Neuronal stem cell (in vitro differentiated cells): ENCODE results near the gene JAKMIP1.
A peak's percentile ranks its signal among the peaks of the same experiment; 100 is the strongest.

Experiments
- DNase-seq: peaks from one replicate; pipeline ENCODE4 v3.0.0-alpha.2; 2013; ENCODE audit warnings: low spot score
- H2AFZ ChIP-seq: one replicate; pipeline ENCODE4 v1.6.1; 2013; ENCODE audit warnings: mild to moderate bottlenecking, low read length, inconsistent platforms
- H2AK5ac ChIP-seq: 2 replicates; pipeline ENCODE4 v1.6.1; 2013; ENCODE audit warnings: low read depth, mild to moderate bottlenecking, inconsistent platforms, low read length, moderate library complexity, mixed read lengths
- H2BK120ac ChIP-seq: 2 replicates; pipeline ENCODE4 v1.6.1; 2013; ENCODE audit warnings: low read depth, mild to moderate bottlenecking, inconsistent platforms, low read length, moderate library complexity, mixed read lengths
- H2BK12ac ChIP-seq: one replicate; pipeline ENCODE4 v1.6.1; 2013; ENCODE audit warnings: low read length, inconsistent platforms
- H2BK15ac ChIP-seq: 2 replicates; pipeline ENCODE4 v1.6.1; 2013; ENCODE audit warnings: mild to moderate bottlenecking, low read length, inconsistent platforms, mixed read lengths
- H2BK5ac ChIP-seq: one replicate; pipeline ENCODE4 v1.6.1; 2013; ENCODE audit warnings: inconsistent platforms, mild to moderate bottlenecking, low read length, moderate library complexity
- H3K14ac ChIP-seq: one replicate; pipeline ENCODE4 v1.6.1; 2013; ENCODE audit warnings: low read length, inconsistent platforms
- H3K18ac ChIP-seq: 2 replicates; pipeline ENCODE4 v1.6.1; 2013; ENCODE audit warnings: low read length, inconsistent platforms
- H3K23ac ChIP-seq: 2 replicates; pipeline ENCODE4 v1.6.1; 2013; ENCODE audit warnings: low read depth, mild to moderate bottlenecking, mixed read lengths, low read length, inconsistent platforms; ENCODE audit not compliant: poor library complexity
- H3K27ac ChIP-seq: replicated peaks from 3 replicates; pipeline ENCODE4 v1.5.1; 2013; ENCODE audit warnings: low read length, inconsistent platforms
- H3K27me3 ChIP-seq, 3 experiments: 2 replicates each; pipeline ENCODE4 v1.6.1; 2013; ENCODE audit warnings: low read length in 3 of 3, mild to moderate bottlenecking in 2 of 3, inconsistent platforms in 1 of 3, low read depth in 1 of 3, mixed read lengths in 1 of 3, moderate library complexity in 1 of 3; ENCODE audit not compliant: control insufficient read depth in 3 of 3, insufficient read depth in 3 of 3
- H3K36me3 ChIP-seq, 2 donors: replicated peaks in 1 of 2; 2 replicates each; pipeline ENCODE4 v1.6.1; 2013; ENCODE audit warnings: low read length in 2 of 2; ENCODE audit not compliant: control insufficient read depth in 2 of 2, insufficient read depth in 2 of 2
- H3K4ac ChIP-seq: 2 replicates; pipeline ENCODE4 v1.6.1; 2013; ENCODE audit warnings: inconsistent platforms, mild to moderate bottlenecking, low read length, moderate library complexity
- H3K4me1 ChIP-seq, 2 donors: 1 replicate in 1 of 2; 2 replicates in 1 of 2; pipeline ENCODE4 v1.6.1; 2013; ENCODE audit warnings: low read length in 2 of 2, low read depth in 1 of 2; ENCODE audit not compliant: control insufficient read depth in 2 of 2, insufficient read depth in 1 of 2
- H3K4me2 ChIP-seq: one replicate; pipeline ENCODE4 v1.6.1; 2013; ENCODE audit warnings: mild to moderate bottlenecking, low read length, inconsistent platforms; ENCODE audit not compliant: insufficient read depth, poor library complexity, severe bottlenecking
- H3K4me3 ChIP-seq, 2 donors: 2 replicates each; pipeline ENCODE4 v1.5.1; 2013; ENCODE audit warnings: low read length in 2 of 2, mild to moderate bottlenecking in 2 of 2, inconsistent platforms in 1 of 2, moderate library complexity in 1 of 2
- H3K79me1 ChIP-seq: one replicate; pipeline ENCODE4 v1.6.1; 2013; ENCODE audit warnings: low read depth, mild to moderate bottlenecking, inconsistent platforms, low read length, moderate library complexity
- H3K9ac ChIP-seq: one replicate; pipeline ENCODE4 v1.6.1; 2013; ENCODE audit warnings: mild to moderate bottlenecking, low read depth, low read length, inconsistent platforms; ENCODE audit not compliant: poor library complexity
- H3K9me3 ChIP-seq, 2 donors: replicated peaks in 1 of 2; 2 replicates each; pipeline versions ENCODE3 to v1.6.1; 2013; ENCODE audit warnings: low read length in 2 of 2, mild to moderate bottlenecking in 2 of 2, inconsistent platforms in 1 of 2, low read depth in 1 of 2, mixed read lengths in 1 of 2, moderate library complexity in 1 of 2; ENCODE audit not compliant: control insufficient read depth in 2 of 2, insufficient read depth in 1 of 2
- H4K8ac ChIP-seq: one replicate; pipeline ENCODE4 v1.6.1; 2013; ENCODE audit warnings: low read depth, mild to moderate bottlenecking, inconsistent platforms, low read length, moderate library complexity
- H4K91ac ChIP-seq: one replicate; pipeline ENCODE4 v1.6.1; 2013; ENCODE audit warnings: low read length, low read depth, mild to moderate bottlenecking, inconsistent platforms; ENCODE audit not compliant: poor library complexity
- WGBS, 2 donors: extraction: QIAGEN DNeasy Blood & Tissue Kit; methylation state at CpG; one replicate each; pipeline ENCODE4 v1.1.7; 2013; ENCODE audit warnings: missing lambda C conversion rate in 2 of 2, mixed read lengths in 1 of 2; ENCODE audit not compliant: insufficient read length in 2 of 2, insufficient replicate concordance in 1 of 2; ENCODE audit errors: extremely low coverage in 2 of 2; 5-methylcytosine and 5-hydroxymethylcytosine counted together

The JAKMIP1 gene

DNA sequence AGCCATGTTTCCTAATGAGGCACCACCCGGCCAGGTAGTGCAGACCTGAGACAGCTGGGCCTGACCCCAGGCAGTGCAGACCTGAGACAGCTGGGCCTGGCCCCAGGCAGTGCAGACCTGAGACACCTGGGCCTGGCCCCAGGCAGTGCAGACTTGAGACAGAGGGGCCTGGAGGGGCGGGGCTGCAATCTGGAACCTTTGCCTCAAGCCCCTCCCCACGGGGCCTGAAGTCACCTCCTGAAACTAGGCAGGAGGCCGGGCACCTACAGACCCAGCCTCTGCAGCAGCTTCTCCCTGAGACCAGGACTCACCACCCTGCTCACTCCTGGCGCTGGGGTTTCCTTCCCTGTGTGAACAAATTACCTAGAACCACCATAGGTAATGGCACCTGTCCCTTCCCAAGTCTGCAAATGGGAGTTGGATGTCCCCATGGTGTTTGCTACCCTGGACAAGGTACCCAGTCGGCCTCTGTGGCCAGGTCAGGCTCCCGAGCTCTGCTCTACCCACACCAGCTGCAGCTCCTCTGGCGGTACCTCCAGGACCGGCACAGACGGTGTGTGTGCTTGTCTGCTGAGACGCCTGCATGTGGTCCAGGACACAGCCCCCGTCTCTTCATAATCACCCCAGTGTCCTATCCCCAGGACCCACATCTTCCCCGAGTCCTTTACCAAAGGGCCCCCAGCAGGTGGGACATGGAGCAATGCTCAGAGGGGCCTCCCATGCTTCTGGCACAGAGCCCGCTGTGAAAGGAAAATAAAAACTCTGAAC lies 129.0 kb downstream of the JAKMIP1 start:
- peaks cover 0 to 8% of the 10 kb centered on the region in 2 donors for H3K4me1 ChIP-seq
- H2BK12ac ChIP-seq = no peak overlapping the region
- H3K4me3 ChIP-seq = peak overlapping the region in 1 of 2 donors; percentile 43
- peak overlapping the region; percentile 38 for H3K18ac ChIP-seq
- H2AFZ ChIP-seq = no peak overlapping the region
- H3K9me3 ChIP-seq = no peaks in the 10 kb centered on the region
- H2BK120ac ChIP-seq = no peak overlapping the region
- no peak overlapping the region for H2BK15ac ChIP-seq
- no peak overlapping the region for H2BK5ac ChIP-seq
- no peak overlapping the region for H4K8ac ChIP-seq
- no peak overlapping the region for H3K4me2 ChIP-seq
- H3K14ac ChIP-seq = no peak overlapping the region
- no CpG with 5 or more reads among the region's 14 CpGs for WGBS, 2 donors
- no peak overlapping the region for H3K4ac ChIP-seq
- no peak overlapping the region for H3K27ac ChIP-seq
- H4K91ac ChIP-seq = no peak overlapping the region
- H3K9ac ChIP-seq = no peak overlapping the region
- no peaks in the 10 kb centered on the region for H3K36me3 ChIP-seq
- H2AK5ac ChIP-seq = peak overlapping the region; percentile 71
- no peaks in the 10 kb centered on the region for H3K79me1 ChIP-seq
- no peak for DNase-seq
- peaks cover 0 to 13% (median 0%) of the 10 kb centered on the region in 3 experiments for H3K27me3 ChIP-seq
- peak overlapping the region; percentile 16 for H3K23ac ChIP-seq

DNA sequence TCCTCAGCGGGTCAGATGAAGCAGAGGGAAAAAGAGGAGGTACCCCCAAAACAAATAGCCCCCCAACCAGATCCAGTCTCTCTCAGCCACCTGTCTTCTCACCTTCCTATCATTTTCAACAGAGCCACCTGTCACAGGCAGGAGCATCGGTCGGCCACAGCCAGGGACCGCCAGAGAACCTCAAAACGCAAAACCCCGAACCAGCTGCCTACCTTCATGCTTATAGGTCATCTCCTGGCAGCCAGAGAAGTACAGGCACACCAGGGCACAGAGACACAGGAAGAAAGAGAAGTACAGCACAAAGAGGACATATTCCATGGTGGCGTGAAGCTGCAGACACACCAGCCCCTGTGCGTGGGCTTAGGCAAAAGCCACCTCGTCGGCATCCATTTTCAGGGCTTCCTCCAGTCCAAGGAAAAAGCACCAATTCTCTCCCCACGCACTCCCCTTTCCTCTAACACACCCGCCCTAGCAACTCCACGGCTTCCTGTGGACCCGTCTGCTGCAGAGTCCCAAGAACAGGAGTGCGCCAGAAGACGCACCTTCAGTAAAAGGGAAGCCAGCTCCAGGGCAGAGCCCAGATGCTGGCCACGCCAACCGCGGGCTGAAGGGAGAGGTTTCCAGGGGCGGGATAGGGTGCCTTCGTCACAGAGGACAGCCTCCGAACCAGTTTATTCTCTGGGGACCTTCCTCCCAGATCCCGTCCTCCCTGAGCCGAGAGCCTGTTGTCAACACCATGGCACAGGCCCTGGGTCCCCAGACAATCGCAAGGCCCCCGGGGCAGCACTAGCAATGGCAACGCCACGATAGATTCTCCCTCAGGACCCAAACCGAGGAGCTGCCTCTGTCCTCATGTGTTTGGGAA lies 130.3 kb downstream of the JAKMIP1 start:
- WGBS, 2 donors = no CpG with 5 or more reads among the region's 29 CpGs

DNA sequence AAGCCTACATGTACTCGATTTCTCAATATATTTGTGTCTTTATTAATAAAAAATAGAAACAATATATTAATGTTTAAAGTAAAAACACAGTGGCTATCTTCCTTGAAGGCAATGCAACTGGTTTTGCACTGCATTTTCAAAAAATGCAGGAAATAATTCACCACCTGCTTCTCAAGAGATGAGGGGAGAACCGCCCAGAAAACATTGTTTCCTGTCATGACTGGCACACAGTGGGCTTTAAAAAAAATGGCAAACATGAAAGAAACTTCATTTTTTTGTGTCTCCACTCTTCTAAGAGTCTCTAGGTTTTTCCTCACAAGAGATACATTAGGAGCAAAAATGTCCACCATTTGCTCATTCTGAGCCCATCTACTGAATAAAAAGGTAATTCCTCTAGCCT lies 131.4 kb downstream of the JAKMIP1 start:
- no peak overlapping the region for H3K23ac ChIP-seq
- no peak overlapping the region for H2AK5ac ChIP-seq
- no peaks in the 10 kb centered on the region for H3K79me1 ChIP-seq
- H3K27ac ChIP-seq = no peak overlapping the region
- H2BK15ac ChIP-seq = no peak overlapping the region
- H3K4ac ChIP-seq = no peak overlapping the region
- no peaks in the 10 kb centered on the region for H3K9me3 ChIP-seq
- no peak overlapping the region for H3K18ac ChIP-seq
- H2BK12ac ChIP-seq = no peak overlapping the region
- no peak overlapping the region for H3K4me2 ChIP-seq
- H2BK120ac ChIP-seq = no peak overlapping the region
- no peak for DNase-seq
- WGBS, 2 donors = no CpG with 5 or more reads among the region's 2 CpGs
- H3K14ac ChIP-seq = no peak overlapping the region
- H2BK5ac ChIP-seq = no peak overlapping the region
- H3K4me3 ChIP-seq = no peak overlapping the region
- no peaks in the 10 kb centered on the region for H3K36me3 ChIP-seq
- peaks cover 0 to 16% (median 0%) of the 10 kb centered on the region in 3 experiments for H3K27me3 ChIP-seq
- peaks cover 0 to 8% of the 10 kb centered on the region in 2 donors for H3K4me1 ChIP-seq
- H4K91ac ChIP-seq = no peak overlapping the region
- no peak overlapping the region for H4K8ac ChIP-seq
- no peak overlapping the region for H3K9ac ChIP-seq
- no peak overlapping the region for H2AFZ ChIP-seq

More for the DNA sequence above, 130.3 kb downstream of the JAKMIP1 start:
- Histone ChIP-seq H3K79me1 (no peaks in the 10 kb centered on the region), H3K4ac (no peak overlapping the region), H3K4me3 (no peak overlapping the region), H2AK5ac (no peak overlapping the region), H3K14ac (no peak overlapping the region), H3K9me3 (no peaks in the 10 kb centered on the region), H3K18ac (peak overlapping the region; percentile 58), H2BK120ac (no peak overlapping the region), H2AFZ (no peak overlapping the region), H4K91ac (no peak overlapping the region), H3K23ac (no peak overlapping the region), H2BK5ac (no peak overlapping the region), H3K27ac (no peak overlapping the region), H4K8ac (no peak overlapping the region), H2BK12ac (no peak overlapping the region), H3K36me3 (no peaks in the 10 kb centered on the region), H3K27me3 (peaks cover 0 to 16% (median 0%) of the 10 kb centered on the region in 3 experiments), H3K9ac (no peak overlapping the region), H2BK15ac (no peak overlapping the region), H3K4me1 (peaks cover 0 to 8% of the 10 kb centered on the region in 2 donors), H3K4me2 (no peak overlapping the region)
- no peak for DNase-seq
